Amniotic stem cell (primary cell): ENCODE measurements around the gene SOX13.

Source experiments
- DNase-seq: peaks from one replicate; lab custom pipeline; 2025; lab: John Stamatoyannopoulos, UW

The SOX13 gene

GRCh38 chr1:204131978-204132377, 59.1 kb downstream of the SOX13 start:
- DNase-seq = no peak

GRCh38 chr1:204132718-204133117, 59.8 kb downstream of the SOX13 start:
- no peak for DNase-seq

GRCh38 chr1:204134103-204134502, 61.2 kb downstream of the SOX13 start:
- no peak for DNase-seq

- DNase-seq = no peak
These were observed 63.9 kb downstream of the SOX13 start for GRCh38 chr1:204136814-204137213.

GRCh38 chr1:204139088-204139487, 66.2 kb downstream of the SOX13 start:
- no peak for DNase-seq

GRCh38 chr1:204139952-204140351, 67.0 kb downstream of the SOX13 start:
- DNase-seq = no peak

- DNase-seq = no peak
These were observed 68.2 kb downstream of the SOX13 start for GRCh38 chr1:204141131-204141530.

GRCh38 chr1:204142032-204142974, 69.4 kb downstream of the SOX13 start:
- DNase-seq = no peak

- no peak for DNase-seq
These were observed 70.5 kb downstream of the SOX13 start for GRCh38 chr1:204143276-204144041.

GRCh38 chr1:204145033-204145504, 72.2 kb downstream of the SOX13 start:
- DNase-seq = no peak

GRCh38 chr1:204146309-204146708, 73.4 kb downstream of the SOX13 start:
- DNase-seq = no peak

- DNase-seq = no peak
These were observed 74.0 kb downstream of the SOX13 start for GRCh38 chr1:204146965-204147364.

- DNase-seq = no peak
These were observed 74.8 kb downstream of the SOX13 start for GRCh38 chr1:204147406-204148383.

GRCh38 chr1:204149107-204149506, 76.2 kb downstream of the SOX13 start:
- DNase-seq = no peak

- DNase-seq = no peak
These were observed 77.0 kb downstream of the SOX13 start for GRCh38 chr1:204149635-204150565.

- DNase-seq = no peak
These were observed 78.0 kb downstream of the SOX13 start for GRCh38 chr1:204150702-204151551.

GRCh38 chr1:204151552-204152309, 78.8 kb downstream of the SOX13 start, which contains the start of gene ETNK2:
TSS of gene ETNK2 (minus strand) at chr1:204152044. CDS start at chr1:204151852, 192 bp downstream.
- DNase-seq = no peak

GRCh38 chr1:204152310-204153044, 79.6 kb downstream of the SOX13 start:
- no peak for DNase-seq
